Astrocyte of the cerebellum (primary cell): Measurements from ENCODE around the gene ZW10.

Source experiments
- DNase-seq: peaks from one replicate; pipeline ENCODE4 v3.0.0-alpha.2; 2011; ENCODE audit warnings: low read depth
- H3K4me3 ChIP-seq: 2 replicates; pipeline ENCODE4 v1.5.1; 2011; ENCODE audit warnings: mild to moderate bottlenecking, low read depth, low read length, moderate library complexity
- CTCF ChIP-seq: IDR thresholded peaks from 2 replicates; pipeline ENCODE4 v1.5.1; 2012; ENCODE audit warnings: low read length, low read depth, moderate library complexity, mild to moderate bottlenecking; ENCODE audit errors: missing control alignments
- in situ Hi-C: cut with HindIII; loops from 2 replicates; pipeline ENCODE4 v1.10.0; 2017; ENCODE audit warnings: low sequenced_read_pairs

The ZW10 gene

GRCh38 chr11:113683481-113684046 lies 89.9 kb downstream of the ZW10 start:
- H3K4me3 ChIP-seq = no peak overlapping the region
- TF ChIP-seq CTCF = no peak
- in situ Hi-C loops = no loop called here
- DNase-seq = no peak
